GM19023 (cell line): ENCODE results near the gene OCIAD2.
"Not testable (repeated sequence)": the region's sequence is repeated elsewhere in the genome, so short reads cannot be mapped to it uniquely, and the experiment has no call there.

ENCODE experiments used
- ATAC-seq: cut with Tn5 transposase; IDR thresholded peaks from one replicate; pipeline ENCODE4 v1.9.1; 2021; ENCODE audit warnings: mild to moderate bottlenecking, moderate library complexity; ENCODE audit not compliant: unreplicated experiment

OCIAD2 gene, protein sequence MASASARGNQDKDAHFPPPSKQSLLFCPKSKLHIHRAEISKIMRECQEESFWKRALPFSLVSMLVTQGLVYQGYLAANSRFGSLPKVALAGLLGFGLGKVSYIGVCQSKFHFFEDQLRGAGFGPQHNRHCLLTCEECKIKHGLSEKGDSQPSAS

DNA sequence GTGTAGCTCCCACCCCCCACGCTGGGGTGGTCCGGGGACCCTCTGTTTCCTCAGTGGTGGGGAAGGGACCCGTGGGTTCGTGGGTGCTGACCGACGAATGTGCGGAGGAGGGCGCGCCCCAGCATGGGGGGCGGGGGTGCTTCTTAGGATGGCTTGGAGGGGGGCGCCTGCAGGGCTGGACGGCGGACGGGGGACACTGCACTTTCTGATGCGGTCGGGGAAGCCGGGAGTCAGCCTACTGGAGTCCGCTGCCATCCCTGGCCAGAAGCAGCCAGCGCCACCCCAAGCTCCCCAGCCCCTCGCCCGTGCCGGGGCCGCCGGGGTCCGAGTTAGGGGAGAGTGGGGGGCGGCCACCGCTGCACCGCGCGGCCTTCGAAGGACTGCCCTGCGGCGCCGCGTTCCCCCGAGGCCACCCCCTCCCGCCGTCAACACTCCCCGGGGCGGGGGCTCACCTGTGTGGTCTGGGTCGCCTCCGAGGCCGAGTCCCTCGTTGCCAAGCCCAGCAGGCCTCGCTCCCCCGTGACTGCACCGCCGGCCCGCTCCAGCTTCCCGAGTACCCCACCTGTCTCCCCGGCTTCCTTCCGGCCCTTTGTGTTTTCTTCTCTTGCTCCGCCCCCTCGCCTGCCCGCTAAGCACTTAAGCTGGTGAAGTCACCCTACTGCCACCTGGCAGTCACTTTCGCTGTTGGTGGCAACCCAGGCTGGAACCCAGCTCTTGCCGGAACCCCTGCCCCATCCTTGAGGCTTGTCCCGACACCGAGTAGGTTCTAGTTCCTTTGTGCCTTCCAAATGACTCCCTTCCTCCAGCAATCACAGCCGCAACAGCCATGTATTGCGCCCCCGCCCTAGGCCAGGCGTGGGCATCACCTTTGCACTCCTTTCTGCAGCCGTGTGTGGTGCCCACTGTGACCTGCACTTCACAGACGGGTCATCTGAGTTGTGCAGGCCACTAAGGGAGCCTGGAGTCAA lies at the start of gene OCIAD2:
Gene OCIAD2 (minus strand): TSS at position 569 of the 968 bp plus-strand sequence. CDS start 2,225 bp downstream, outside the sequence.
- ATAC-seq: peak; percentile 96

DNA sequence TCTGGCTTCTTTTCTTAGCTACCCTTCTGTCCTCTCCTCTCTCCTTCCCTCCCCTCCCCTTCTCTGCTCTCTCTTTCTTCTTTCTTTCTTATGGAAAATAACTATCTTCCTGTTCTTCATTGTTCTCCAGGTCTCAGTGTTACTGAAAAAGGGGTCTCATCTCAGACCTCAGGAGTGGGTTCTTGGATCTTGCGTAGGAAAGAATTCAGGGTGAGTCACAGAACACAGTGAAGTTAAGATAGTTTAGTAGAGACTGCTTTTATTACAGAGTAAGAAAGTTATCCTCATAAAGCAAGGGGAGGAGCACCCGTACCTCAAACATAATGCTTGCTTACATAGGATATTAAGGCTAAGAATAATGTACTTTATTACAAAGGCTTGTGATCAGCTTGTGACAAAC lies 47.7 kb upstream of the OCIAD2 start:
- no peak for ATAC-seq

DNA sequence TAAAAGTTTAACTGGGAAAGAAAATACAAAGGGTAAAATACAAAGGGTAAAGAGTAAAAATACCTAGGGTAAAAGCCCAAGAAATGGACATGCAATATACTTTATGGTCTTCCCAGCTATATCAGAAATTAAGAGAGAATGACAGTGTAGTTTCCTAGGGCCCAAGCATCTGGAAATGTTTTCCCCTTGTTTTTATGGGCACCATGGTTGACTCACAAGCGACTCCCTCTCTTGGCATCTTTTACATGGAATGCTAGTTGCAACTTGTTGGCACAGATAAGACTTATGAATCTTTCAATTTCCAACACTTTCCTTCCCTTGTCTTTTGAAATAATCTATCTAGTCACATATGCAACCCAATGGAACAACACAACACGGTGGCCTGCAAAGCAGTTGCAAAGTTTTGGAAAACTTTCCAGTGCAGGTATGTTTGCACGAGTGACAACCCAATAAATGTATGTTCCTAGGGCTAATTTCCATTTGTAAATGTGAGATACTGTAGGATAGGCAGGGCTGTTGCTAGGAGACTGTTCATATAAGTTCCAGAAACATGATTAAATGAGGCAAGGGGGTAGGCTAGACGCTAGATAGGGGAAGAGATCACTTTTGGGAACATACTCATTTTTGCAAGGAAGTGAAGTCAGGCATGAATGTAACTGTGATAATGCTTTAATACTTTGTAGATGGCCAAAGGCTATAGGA lies 43.1 kb upstream of the OCIAD2 start:
- no peak for ATAC-seq

DNA sequence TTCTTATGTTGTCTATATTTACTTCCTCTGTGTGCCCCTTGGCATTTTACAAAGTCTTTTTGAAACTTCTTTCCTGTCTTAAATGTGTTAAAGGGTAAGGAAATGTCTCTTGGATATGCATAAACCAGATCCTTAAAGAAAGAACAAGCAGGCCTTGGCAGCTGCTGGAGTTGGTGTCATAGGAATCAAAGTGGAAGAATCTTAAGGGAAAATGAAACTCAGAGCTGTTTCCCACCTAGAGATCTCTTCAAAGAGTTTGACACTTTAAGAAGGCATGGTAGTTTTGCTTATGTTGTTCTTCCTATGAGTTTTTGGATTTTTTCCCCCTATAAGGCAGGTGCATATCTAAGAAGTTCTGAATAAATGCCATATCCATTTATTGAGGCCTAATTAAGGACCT lies 42.5 kb upstream of the OCIAD2 start:
- ATAC-seq: no peak

DNA sequence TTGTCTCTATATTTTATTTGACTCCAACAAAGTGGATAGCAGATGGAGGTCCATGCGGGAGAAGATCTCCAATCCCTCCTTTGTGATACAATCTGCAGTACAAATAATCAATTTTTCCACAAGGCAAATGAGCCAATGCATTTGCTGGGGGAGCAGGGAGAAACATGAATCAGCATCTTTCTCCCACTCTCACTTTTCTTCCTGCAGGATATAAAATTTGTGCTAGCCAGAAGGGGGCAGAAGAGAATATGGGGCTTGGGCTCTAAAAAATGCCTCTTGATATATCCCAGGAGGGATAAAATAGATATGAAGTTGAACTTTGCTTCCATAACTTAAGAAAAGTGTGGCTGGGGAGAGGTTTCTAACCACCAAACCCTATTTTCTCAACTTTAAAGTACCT lies 41.2 kb upstream of the OCIAD2 start:
- no peak for ATAC-seq

DNA sequence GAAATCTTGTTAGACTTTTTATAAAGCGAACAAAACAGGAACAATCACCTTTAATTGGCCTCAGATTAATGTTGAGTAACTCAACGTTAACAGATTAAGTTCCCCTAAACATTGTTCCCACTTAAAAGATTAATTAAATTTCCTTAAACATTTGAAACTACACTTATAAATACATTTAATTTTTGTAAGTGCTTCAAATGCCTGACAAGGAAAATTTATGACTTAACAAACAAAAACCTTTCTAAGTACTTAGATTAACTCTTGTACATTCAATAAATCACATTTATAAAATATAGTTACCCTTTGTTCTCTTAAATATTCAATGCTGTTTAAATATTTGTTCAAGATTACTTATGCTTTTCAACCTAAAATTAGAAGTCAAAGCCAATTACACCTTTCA lies 39.4 kb upstream of the OCIAD2 start:
- no peak for ATAC-seq

DNA sequence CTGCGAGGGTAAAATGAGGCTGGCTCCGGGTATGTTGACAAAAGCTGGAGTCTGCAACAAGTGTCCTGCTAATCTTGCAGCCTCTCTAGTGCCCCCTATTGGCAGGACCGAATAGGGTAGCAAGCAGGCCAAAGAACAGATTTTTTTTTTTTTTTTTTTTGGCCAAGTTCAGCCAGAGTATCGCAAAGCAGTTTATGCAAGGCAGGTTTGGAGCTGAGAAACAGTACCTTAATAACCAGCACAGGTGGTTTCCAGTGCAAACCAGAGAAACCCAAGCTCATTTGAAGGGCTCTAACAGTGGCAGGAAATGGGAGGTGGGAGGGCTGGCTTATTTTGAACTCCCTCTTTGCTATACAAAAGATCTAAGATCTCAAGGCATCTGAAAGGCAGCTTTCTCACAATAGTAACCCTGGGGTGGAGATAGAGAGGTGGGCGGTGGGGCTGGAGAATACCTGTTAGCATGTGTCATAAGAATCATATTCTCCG lies 38.2 kb upstream of the OCIAD2 start:
- no peak for ATAC-seq

DNA sequence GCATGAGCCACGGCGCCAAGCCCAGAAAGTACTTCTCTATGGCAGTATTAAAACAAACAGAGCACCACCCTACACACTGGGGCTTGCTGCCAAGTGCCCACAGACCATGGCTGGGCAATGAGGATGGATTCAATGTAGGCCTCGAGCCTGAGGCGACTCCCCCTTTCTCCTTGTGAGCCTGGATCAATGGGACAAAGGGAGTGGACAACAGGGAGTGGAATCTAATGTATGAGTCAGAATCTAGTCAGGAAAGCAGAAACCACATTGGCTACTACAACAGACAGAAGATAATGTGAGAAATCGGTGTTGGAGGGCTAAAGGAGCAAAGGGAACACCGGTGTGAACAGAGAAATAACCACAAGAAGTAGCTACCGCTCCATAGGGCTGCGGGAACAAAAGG lies 37.7 kb upstream of the OCIAD2 start:
- no peak for ATAC-seq

DNA sequence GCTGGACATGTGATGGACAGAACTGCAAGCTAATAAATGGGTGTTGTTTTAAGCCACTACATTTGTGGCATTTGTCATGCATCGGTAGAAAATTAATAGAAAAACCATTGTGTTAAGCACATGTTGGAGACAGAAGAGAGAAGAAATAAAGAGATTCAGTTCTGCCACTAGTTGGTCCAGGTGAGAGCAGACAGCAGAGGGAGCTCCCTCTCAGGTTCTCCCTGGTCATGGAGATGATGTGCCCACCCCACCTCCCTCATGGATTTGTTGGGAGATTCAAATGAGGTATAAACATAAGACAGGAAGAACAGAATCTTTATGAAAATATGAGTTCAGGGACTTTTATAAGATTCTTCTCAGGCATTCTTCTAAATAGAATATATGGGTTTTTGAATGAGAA lies 36.8 kb upstream of the OCIAD2 start:
- no peak for ATAC-seq

DNA sequence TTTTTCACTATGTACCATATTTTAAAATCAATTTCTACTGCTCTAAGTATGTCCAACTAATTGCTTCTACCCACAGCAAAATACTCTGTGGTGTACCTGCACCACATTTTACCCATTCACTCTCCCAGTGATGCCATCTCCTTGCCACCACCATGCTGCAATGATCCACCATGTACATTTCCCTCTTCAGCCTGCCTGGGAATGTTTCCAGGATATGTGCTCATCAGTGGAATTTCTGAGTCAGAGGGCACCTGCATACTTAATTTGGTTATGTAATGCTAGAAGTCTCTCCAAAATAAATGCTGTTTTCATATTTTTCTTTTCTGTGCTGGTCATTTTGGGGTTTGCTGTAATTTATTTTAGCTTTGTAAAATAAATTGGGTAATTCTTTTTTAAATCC lies 33.2 kb upstream of the OCIAD2 start:
- ATAC-seq: no peak

DNA sequence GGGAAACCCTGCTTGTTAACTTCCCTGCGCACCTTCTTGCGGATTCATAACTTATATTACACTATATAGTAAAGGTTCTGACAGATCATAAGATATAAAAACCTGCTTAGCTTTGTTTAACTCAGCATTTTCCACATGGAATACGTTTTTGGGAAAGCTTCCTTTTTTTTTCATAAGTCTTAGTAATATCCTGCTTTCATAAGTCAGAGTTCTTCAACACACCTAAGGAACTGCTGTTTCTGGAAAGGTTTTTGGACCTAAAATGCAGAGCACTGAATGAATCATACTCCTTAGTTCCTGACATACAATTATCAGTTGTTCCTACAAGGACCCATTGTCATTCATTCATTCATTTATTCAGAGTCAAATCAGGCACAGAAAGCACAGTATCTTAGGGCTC lies 32.3 kb upstream of the OCIAD2 start:
- no peak for ATAC-seq

DNA sequence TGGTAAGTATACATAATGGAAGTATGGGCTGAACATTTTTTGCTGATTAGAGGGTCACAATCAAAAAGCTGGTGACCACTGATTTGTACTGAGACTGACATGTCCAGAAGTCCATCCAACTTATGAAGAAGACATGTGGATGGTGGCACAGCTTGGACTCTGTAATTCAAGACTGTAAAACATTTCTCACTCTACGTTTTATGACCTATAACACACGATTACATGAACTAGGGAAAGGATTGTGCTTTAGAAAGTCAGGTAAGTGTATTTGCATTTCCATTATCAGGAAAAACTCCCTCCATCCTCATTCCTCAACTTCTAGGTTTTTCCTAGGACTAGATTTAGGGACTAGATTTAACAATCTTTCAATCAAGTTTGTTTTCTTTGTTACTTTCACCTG lies 30.5 kb upstream of the OCIAD2 start:
- no peak for ATAC-seq

DNA sequence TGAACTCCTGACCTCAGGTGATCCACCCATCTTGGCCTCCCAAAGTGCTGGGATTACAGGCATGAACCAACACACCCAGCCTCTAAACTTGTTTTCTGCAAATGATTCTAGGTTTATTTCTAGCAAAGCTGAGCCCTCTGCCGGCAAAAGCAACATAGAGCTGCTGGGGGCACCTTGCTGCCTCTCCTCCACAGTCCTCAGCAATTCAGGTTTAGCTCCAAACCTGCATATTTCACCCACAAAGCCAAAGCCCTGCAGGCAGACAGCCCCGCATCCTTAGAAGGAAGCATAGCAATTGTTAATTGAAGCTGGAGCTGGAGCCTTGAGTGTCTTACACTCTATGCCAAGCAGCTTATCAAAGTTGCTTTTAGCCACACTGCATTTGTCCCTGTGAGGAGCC lies 24.9 kb upstream of the OCIAD2 start:
- no peak for ATAC-seq

DNA sequence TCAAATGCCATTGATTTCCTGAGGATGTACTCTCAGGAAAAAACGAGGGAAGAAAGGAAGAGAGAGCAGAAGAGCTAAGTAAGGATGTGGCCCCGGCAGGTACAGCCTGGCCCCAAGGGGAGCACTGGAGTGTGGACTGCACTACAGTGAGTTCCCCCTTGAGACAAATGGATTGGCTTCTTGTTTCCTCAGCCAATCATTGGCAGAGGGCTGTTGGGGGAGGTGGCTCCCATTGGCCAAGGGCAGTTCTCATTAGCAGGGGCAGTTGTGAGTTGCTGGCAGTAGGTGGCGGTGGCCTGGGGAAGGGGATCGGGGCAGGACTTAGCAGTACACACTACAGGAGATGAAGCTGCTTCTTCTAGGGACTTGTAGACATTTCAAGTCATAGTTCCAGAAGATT lies 24.1 kb upstream of the OCIAD2 start:
- no peak for ATAC-seq

DNA sequence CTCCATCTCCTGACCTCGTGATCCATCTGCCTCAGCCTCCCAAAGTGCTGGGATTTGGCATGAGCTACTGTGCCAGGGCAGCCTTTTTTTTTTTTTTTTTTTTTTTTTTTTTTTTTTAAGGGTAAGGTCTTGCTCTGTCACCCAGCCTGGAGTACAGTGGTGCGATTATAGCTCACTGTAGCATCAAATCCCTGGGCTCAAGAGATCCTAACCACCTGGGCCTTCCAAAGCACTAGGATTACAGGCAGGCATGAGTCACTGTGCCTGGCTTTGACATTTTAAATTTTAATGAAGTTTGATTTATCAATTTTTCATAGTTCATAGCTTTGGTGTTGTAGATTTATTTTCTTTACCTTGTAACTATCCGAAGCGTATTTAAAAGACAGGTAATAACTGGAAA lies 17.8 kb upstream of the OCIAD2 start:
- ATAC-seq: no peak

DNA sequence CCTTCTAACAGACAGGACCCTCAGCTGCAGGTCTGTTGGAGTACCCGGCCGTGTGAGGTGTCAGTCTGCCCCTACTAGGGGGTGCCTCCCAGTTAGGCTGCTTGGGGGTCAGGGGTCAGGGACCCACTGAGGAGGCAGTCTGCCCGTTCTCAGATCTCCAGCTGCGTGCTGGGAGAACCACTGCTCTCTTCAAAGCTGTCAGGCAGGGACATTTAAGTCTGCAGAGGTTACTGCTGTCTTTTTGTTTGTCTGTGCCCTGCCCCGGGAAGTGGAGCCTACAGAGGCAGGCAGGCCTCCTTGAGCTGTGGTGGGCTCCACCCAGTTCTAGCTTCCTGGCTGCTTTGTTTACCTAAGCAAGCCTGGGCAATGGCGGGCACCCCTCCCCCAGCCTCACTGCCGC lies 16.5 kb upstream of the OCIAD2 start:
- ATAC-seq: not testable (repeated sequence)

DNA sequence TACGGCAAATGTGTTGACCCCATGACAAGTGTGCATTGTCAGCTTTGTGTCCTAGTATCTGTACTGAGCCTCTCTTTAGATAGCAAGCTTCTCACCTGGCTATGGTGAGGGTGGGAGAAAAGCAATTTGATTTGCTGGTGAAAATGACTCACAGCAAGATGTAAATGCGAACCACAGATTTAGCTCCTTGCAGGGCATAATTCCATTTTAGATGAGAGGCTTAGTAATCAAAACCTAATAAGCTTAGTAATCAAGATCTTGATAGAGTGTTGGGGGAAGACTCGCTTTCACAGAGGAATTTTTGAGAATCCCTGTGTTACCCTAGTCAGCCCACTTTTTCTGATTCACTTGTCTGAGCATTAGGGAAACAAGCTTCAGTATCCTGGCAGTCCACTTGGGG lies 7.7 kb upstream of the OCIAD2 start:
- ATAC-seq: no peak

DNA sequence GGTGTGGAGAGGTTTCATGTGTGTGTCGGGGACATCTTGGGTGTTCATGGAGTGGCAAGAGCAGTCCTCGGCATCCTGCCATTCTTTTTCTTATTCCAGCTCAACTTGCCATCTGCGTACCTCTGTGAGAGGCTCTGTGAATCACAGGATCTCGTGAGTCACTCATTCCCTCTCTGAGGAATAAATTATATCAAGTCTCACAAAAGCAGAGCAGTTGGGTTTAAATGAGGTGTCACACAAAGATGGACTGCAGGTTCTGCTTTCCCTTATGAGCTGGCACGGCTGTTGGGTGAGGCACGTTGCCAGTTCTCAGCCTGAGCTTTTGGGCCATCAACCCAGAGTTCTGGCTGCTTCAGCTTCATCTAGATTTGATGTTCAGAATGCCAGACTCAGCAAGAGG lies 6.8 kb upstream of the OCIAD2 start:
- ATAC-seq: no peak

DNA sequence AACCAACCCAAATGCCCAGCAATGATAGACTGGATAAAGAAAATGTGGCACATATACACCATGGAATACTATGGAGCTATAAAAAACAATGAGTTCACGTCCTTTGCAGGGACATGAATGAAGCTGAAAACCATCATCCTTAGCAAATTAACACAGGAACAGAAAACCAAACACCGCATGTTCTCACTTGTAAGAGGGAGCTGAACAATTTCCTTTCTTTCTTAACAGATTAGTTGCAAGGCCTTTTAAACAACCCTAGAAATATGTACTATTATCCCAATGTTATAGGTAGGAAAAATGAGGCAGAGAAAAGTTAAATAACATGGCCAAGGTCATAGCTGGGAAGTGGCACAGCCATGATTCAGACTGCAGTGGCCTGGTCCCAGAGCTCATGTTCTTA lies 5.8 kb upstream of the OCIAD2 start:
- no peak for ATAC-seq

DNA sequence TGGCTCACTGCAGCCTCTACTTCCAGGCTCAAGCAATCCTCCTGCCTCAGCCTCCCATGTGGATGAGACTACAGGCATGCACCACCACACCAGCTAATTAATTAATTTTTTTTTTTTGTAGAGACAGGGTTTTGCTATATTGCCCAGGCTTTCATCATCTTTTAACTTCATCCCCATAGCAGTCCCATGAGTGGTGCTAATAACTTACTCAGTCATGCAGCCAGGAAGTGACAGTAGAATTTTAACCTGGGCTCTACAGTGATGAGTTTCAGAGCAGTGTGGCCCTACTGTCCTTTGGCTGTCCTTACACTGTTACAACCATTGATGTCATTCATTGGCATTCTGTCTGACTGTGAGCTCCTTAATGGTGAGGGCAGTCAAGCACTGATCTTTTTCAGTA lies 3.9 kb upstream of the OCIAD2 start:
- ATAC-seq: no peak

DNA sequence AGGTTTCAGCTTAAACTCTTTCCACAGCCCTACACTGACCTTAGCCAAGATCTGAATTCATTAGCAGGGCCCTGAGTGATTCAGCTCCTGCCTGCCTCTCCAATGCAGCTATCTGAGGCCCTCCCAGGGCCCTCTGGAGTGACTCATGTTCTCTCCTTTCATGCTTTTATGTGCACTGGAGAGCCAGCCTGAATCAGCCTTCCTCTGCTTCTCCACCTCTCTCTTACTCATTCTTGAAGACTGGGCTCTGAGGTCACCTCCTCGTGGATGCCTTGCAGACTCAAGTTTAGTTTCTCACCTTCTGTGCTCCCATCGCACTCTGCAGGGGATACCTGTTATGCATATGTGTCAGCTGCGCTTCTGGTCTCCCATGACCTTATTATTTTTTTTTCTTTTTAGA lies 3.1 kb upstream of the OCIAD2 start:
- no peak for ATAC-seq

DNA sequence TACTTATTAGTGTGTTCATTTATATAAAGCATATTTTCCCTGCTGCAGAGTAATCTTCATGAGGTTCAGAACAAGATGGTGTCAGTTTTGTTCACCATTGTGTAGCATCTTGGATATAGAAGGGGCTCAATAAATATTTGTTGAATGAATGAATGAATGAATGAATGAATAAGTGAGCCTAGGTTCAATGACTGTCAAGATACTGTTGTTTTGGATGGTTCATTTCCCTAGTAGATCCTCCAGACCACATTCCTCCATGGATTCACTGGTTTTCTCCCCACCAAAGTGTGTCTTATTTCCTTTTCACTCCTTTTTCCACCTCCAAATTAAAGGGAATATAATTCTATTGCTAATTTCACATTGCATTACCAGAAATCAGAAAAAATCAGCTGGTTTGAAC lies 2.1 kb upstream of the OCIAD2 start:
- ATAC-seq: no peak
